Adrenal gland (tissue), 5 donors: ENCODE measurements around the gene DOCK9.

ENCODE experiments used
- POLR2A ChIP-seq, 2 donors: fragments of 450-650 bp; IDR thresholded peaks; one replicate each; pipeline ENCODE4 v1.6.1; 2017; ENCODE audit warnings: antibody characterized with exemption in 2 of 2, mild to moderate bottlenecking in 2 of 2, moderate library complexity in 1 of 2
- TF ChIP-seq, protein P1 (sequence below), 6 experiments: fragments of 450-650 bp in 4 of 6; fragments of 200-600 bp in 2 of 6; sonication (generic) in 1 of 6; IDR thresholded peaks; 1 replicate in 5 of 6; 2 replicates in 1 of 6; pipeline versions ENCODE4 v1.5.1 to v1.8.0; 2016 to 2021; ENCODE audit warnings: antibody characterized with exemption in 6 of 6, mild to moderate bottlenecking in 2 of 6, moderate library complexity in 1 of 6
- donor health status: DM: no; HTN: no; CAD: no.

DNA sequence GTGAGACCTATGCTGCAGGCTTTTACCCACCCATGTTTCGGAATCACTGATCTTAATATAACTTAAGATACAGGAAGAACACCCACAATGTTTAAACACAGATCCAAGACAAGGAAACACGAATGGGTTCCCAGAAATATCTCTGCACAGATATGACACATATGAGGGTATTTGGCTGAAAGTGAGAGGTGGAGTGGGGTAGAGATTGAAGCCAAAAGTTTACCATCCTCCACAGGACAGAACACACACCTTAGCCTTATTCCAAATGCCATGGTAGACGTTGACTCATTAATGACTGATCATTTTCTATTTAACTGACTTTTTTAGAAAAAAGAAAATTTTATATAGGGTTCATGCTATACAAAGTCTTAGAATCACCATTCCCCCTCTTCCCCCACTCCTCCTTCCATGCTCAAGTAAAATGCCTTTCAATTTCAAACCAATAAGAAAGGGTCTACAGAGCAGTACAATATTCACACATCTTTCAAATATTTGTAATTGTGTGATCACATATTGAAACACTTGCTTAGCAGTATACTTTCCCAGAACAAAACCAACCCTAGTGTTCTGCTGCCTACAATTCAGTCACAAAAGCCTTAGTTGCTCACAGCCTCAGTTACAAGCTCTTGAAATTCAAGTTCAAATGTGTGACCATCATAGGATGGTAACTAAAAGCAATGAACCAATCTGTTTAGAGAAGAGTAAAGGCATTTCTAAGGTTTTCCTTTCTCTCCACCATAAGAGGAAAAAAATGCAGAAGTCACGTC lies 11.8 kb upstream of the DOCK9 start:
- TF ChIP-seq, protein P1, sequence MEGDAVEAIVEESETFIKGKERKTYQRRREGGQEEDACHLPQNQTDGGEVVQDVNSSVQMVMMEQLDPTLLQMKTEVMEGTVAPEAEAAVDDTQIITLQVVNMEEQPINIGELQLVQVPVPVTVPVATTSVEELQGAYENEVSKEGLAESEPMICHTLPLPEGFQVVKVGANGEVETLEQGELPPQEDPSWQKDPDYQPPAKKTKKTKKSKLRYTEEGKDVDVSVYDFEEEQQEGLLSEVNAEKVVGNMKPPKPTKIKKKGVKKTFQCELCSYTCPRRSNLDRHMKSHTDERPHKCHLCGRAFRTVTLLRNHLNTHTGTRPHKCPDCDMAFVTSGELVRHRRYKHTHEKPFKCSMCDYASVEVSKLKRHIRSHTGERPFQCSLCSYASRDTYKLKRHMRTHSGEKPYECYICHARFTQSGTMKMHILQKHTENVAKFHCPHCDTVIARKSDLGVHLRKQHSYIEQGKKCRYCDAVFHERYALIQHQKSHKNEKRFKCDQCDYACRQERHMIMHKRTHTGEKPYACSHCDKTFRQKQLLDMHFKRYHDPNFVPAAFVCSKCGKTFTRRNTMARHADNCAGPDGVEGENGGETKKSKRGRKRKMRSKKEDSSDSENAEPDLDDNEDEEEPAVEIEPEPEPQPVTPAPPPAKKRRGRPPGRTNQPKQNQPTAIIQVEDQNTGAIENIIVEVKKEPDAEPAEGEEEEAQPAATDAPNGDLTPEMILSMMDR (IDR thresholded peaks at IDR 0.05): no peak
- no peak for TF ChIP-seq POLR2A (IDR thresholded peaks at IDR 0.05)
